Heart left ventricle (tissue), 13 donors: Measurements from ENCODE around the gene LAMA4.

ENCODE experiments used
- CTCF ChIP-seq, 12 donors: fragments of 200-600 bp; sonication (generic) in 4 of 12; IDR thresholded peaks; one replicate each; pipeline versions ENCODE4 v1.5.0 to v1.8.0; 2018 to 2022; ENCODE audit warnings: antibody characterized with exemption in 12 of 12, mild to moderate bottlenecking in 5 of 12
- POLR2A ChIP-seq, 2 donors: fragments of 450-650 bp; IDR thresholded peaks; one replicate each; pipeline ENCODE4 v1.6.1; 2017; ENCODE audit warnings: antibody characterized with exemption in 2 of 2, mild to moderate bottlenecking in 2 of 2, moderate library complexity in 2 of 2
- donor health status: ischemic (EF 13 %, LVEDD 7.1; RV severe dilation, severe dysfunction).
- donor health status: DM: no; HTN: yes; CAD: no.
- donor health status: DM: no; HTN: no; CAD: no.
- donor health status: ischemic (EF 25% LVEDD 6.9; RV normal size, moderate dysfunction).
- donor health status: ischemic (EF 25% LVEDD 5.7; RV mildly dilated, moderate dysfunction).
- donor health status: ischemic (EF 35%, LVEDD 5.7; RV mildly dilated, moderate dysfunction).
- donor health status: nonischemic (EF 11% LVEDD 7.7; RV severe dilation, severe dysfunction).
- donor health status: DM: yes; HTN: yes; CAD: no.
- donor health status: PGD.
- donor health status: ischemic (EF 29% LVEDD 5.4; RV normal size, mild dysfunction).
- donor health status: nonischemic (EF 23%, LVEDD 6.1; RV moderate dilation, normal function).

- TF ChIP-seq CTCF (IDR thresholded peaks at IDR 0.05), result no peak
- no peak for TF ChIP-seq POLR2A (IDR thresholded peaks at IDR 0.05)
These were observed 46.6 kb downstream of the LAMA4 start for GRCh38 chr6:112207776-112208175.
